Stimulated activated CD8-positive, alpha-beta memory T cell treated with anti-CD3 and anti-CD28 coated beads, Interleukin-15, amount 100 ng/mL, for 24 hours (primary cell): ENCODE results near the gene PCDH12.

ENCODE experiments used
- DNase-seq: peaks from one replicate; pipeline ENCODE4 v3.0.0-alpha.2; 2020; ENCODE audit warnings: low read depth

The PCDH12 gene

DNA sequence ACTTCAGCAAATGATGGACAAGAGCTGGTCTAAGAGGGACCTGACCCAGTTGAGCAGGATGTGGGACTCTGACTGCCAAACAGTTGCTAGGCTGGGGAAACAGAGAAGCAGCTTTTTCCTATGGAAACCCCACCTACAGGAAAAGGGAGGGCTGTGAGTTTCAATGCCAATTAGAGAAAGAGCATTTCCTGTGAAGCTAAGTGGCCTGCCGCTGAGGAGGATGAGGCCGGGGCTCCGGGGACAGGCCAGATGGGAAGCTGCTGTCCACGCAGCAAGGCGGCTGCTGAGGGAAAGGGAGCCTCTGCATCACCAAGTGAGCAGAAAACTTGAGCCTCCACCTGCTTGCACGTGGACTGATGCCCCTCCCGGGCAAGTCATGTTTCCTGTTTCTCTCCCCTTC is at the start of gene PCDH12:
TSS of gene PCDH12 (minus strand) at position 90 of the 400 bp plus-strand sequence. CDS start 351 bp downstream, outside the sequence.
- no peak for DNase-seq

DNA sequence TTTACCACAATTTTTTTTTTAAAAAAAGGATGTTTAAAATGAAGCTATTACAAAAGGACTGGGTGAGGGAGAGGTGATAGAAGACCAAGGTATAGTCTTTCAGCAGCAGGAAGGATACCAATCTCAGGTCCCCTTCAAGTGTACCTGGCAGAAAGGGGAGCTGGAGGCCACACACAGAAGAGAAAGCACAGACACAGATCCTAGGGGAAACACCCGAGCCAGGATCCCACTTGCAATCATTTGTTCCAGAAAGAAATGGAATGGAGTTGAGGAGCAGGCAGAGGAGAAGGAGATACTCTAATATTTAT is 49.2 kb upstream of the PCDH12 start:
- no peak for DNase-seq

DNA sequence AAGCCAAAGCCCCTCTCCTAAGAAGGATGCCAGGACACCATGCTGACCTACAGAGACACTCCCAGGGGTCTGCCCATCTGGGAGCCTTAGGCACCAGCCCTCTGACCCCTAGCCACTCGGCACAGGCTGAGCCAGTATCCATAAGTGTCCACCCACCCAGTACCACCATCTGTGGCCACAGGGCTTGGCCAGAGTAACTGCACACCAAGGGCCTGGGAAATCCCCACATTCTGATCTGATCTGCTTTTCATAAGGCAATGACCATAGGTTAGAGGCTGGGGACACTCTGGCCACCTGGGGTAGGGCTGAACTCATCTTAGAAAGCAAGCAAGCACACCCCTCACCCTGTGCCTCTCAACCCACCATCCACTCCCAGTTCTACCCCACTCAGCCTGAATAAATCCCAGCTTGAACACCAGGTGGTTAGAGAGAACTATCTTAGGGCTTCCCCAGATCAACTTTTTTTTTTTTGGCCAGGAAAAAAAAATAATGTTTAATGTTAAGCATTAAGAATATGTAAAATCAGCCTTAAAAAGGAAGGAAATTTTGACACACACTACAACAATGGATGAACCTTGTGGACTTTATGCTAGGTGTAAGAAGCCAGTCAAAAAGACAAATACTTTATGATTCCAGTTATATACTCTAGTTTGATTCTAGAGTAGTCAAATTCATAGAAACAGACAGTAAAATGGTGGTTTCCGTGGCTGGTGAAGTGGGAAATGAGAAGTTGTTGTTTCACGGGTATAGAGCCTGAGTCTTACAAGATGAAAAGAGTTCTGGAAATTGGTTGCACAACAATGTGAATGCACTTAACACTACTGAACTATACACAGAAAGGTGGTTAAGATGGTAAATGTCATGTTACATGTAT is 48.6 kb upstream of the PCDH12 start:
- DNase-seq = no peak

DNA sequence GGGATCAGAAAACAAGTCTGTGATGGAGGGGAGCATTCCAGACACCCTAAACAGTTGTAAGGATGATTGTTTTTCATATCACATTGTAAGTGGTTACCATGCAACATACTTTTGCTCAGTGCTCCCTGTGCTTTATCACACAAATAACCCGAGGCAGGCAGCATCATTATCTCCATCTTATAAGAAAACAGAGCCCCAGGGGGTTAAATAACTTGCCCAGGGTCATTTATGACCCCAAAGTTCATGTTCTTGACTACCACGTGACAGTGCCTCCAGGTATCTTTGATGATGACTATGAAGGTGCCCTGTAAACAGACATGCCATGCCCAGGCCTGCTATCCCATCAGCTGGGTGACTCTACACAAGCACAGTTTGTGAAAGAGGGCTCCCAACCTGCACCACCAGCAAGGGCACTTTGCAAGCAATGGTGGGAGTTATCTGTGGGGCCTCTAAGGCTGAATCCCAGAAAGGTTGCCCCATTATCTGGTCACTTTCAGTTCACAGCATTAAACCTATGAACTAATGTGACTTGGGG is 45.3 kb upstream of the PCDH12 start:
- no peak for DNase-seq

DNA sequence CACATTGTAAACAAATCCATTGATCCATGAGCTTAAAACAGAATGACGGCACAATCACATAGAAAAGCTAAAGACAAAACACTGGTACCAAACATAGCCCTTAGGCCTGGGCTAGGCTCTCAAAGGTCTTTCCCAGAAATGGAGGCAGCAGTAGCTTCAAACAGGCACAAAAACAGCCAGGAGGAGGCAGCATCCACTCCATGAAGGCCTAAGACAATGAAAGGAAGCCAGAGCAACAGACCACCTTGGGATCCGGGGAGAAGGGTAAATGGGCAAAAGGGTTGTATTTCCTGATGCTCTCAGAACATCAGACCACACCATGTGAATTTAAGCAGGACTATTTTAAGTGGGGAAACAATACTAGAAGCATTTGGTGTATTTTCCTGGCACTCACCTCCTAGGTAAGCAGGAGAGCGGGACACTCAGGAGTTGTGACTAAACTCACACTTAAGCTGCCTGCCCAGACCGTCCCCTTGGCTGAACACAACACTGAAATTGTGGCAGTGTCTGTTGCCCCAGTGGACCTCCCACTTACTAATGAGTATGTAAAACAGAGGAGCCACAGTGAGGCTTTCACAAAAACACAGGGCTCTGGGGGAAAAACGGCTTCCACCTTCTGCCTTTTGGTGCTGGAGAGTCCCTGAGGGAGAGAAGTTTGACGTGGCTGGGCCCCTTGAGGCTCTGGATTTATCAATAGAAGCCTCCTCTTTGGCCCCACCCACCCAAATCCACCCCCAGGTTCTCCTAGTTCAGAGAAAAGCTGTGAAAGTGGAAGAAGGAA is 42.9 kb upstream of the PCDH12 start:
- no peak for DNase-seq

DNA sequence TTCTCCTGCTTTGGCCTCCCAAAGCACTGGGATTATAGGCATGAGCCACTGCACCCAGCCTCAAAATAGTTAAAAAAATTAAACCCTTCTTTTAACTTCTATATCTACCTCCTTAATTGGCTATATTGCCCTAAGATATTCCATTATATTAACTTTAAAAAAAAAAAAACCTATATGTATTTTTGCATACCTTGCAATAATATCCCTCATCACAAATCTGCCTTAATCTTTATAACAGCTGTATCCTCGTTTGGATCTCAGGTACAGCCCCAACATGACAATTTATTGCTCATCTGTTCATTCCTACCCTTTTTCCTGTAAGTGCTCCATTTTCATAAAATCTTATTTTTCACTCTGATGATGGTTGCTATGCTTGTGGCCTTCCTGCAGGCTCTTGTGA is 42.2 kb upstream of the PCDH12 start:
- no peak for DNase-seq

DNA sequence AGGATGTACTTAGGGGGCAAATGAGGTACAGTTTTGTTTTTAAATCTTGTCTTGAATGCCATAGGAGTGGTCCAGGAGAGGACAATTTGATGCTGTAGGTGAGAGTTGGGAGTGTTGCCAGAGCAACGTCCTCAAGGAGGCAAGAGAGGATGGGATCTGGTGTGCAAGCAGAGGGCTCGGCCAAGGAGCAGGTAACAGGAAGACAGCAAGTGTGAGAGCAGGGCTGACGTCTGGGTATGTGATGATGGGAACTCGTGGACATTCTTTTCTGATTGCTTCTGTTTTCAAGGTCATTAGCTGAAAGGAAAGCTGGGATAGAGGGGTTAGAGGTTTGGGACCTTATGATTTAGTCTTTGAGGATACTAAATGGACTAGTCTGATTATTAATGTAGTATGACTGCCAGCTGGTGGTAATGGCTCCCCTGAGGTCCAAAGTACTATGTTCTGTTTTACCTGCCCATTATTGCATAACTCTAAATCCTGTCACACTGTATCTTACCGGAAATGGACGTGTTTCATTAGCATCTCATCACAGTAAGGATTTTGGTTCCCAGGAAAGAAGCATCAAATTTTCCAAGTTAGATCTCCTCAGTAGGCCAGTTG is 39.5 kb upstream of the PCDH12 start:
- no peak for DNase-seq

DNA sequence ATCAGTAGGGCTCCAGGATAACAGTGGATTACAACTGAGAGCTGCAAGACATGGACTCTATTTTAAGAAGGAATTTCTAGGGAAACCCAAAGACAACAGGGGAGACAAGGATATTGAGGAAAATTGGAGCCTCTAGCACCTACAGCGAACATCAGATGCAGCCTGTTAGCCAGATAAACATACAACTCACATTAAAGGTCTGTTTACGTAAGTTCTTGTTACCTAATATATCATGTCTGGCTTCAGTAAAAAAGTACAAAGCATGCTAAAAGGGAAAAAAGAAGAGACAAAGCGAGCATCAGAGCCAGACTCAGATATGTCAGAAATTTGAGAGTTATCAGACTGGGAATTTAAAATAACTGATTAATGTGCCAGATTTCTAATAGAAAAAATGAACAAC is 37.7 kb upstream of the PCDH12 start:
- no peak for DNase-seq

DNA sequence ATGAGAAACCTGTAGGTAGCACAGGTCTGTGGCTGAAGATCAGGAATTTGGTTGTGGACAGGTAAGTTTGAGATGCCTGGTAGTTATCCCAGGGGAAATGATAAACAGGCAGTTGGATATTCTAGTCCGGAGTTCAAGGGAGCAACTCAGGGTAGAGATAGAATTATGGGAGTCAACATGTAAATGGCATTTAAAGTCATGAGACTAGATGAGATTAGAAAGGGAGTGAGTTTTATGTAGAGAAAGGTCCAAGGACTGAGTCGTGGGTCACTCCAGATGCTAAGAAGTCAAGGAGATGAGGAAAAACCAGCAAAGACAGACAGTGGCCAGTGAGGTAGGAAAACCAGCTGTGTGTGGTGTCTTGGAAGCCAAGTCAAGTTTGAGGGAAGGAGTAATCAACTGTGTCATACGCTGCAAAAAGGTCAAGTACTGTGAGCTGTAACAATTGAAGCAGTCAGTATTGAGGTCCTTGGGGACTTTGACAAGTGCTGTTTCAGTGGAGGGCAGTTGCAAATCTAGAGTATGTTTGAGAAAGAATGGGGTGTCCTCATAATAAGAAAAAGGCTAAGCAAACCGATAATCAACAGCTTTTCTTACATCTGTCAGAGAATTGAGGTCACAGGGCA is 36.6 kb upstream of the PCDH12 start:
- no peak for DNase-seq

DNA sequence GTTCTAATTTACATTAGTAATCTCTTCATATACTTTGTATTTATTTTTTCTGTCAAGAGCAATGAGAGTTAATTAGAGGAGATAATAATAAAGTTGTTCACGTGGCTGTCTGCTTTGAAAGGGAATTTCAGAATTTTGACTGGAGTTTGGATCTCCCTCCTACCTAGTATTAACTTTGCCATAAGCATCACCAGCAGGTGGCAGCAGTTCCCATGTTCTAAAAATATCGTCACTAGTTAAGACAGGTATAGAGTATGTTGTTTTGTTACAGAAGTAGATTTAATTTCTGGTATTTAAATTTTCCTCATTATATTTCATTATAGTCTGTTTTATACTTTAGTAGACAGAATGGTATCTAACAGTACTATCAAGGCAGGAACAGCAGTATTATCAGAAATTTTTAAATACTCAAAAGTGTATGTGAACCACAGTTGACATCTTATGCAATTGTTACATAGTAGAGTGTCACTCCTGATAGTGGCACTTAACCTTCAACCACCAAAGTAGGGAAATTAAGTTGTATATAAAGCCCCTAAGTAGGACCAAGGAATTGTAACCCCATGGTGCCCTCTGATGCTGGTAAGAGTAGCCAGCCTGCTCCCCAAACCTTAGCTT is 34.5 kb upstream of the PCDH12 start:
- DNase-seq = peak; percentile 50

DNA sequence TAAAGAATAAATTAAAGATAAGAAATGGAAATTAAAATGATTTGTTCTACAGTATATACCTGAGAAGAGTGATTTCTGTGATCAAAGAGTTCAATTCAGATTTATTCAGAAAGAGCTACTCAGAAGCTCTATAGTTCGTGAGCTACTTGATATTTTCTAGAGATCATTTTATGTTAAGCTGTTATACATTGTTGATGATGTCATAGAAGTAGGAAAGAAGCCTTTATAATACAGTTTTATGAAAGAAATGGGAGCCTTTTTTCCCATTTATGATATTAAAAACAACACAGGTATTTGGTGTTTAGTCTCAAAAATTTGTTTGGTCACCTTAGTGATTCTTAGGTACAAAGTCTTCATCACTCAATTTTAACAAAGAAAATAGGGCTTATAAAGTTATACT is 31.7 kb upstream of the PCDH12 start:
- DNase-seq = no peak

DNA sequence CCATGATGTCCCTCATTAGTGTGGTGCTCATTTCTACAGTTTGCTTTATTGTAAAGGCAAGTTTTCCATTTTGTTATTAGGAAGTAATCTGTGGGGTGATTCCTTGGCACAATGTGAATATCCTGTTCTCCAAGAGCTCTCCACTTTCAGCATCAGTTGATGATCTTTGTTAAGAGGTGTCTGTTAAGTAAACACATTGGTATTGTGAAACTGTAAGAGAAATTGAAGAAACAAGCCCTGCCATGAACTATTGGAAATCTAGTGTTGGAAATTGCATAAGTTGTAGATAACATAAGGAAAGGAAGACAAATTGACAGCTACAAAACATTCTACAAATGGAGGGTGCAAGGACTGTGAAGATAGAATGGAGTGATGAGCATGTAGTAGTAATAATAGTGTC is 28.1 kb upstream of the PCDH12 start:
- no peak for DNase-seq

DNA sequence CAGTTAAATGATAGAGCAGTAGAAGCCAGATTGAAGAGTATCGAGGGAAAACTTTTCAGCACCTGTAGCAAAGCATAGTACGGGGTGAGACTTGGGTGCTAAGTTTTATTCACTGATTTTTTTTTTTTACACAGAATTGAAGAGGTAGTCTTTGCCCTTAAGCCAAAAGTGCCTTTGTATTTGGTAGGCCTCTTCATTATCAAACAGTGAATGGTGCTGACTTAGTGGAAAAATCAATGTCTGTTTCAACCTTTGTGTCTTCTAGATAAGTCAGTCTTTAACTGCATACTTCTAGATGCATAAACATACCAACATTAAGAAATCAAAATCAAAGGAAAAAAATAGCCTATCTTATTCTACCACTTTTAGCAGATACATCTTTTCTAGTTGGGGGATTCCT is 24.6 kb upstream of the PCDH12 start:
- no peak for DNase-seq

DNA sequence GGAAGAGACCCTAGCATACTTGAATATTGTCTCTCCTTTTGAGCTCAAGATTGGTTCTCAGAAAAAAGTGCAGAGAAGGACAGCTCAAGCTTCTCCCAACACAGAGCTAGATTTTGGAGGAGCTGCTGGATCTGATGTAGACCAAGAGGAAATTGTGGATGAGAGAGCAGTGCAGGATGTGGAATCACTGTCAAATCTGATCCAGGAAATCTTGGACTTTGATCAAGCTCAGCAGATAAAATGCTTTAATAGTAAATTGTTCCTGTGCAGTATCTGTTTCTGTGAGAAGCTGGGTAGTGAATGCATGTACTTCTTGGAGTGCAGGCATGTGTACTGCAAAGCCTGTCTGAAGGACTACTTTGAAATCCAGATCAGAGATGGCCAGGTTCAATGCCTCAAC is 20.4 kb upstream of the PCDH12 start:
- no peak for DNase-seq

DNA sequence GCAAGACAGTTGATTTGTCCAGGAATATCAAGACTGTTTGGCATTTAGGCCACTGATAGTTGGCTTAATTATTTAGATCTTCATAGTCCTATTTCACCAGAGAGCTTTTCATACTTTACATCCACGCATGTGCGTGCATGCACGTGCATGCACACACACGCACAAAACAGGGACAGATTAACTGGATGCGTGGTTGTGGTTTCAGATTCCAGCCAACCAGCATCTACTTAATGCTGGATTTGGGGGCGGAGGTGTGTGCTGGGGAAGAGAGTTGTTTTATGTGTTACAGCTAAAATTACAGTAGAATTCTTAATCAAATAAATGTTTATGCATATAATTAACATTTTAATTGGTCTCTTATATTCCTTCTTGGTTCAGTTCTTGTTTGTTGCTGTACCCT is 18.2 kb upstream of the PCDH12 start:
- DNase-seq = no peak

DNA sequence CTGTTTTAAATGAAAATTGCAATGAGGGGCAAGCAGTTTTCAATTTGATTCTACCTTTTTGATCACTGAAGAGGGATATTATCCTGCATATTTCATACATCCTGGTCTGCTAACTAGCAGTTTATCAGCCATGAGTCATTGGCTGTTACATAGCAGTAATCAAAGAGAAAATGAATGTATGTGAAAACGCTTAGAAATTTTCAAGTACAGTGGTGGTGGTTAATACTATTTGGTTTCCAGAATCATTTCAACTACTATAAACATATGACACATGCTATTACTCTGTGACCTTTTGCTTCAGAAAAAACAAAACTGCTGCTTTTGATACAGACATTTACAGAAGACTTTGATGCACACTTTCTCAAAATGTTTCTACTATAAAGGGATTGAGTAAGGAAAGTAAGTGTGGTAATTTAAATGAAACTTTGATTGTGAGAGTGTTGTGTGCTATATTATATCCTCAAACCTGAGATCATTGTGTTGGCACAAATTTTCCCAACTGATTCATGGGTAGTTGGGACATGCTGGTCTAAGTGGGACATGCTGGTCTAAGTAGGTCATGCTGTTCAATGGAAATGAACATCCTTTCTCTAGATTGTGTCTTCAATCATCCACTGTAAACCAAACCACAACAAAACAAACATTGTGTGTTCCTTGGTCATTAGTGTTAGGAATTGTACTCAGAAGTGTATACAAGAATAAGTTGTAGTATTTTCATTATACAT is 16.0 kb upstream of the PCDH12 start:
- no peak for DNase-seq

DNA sequence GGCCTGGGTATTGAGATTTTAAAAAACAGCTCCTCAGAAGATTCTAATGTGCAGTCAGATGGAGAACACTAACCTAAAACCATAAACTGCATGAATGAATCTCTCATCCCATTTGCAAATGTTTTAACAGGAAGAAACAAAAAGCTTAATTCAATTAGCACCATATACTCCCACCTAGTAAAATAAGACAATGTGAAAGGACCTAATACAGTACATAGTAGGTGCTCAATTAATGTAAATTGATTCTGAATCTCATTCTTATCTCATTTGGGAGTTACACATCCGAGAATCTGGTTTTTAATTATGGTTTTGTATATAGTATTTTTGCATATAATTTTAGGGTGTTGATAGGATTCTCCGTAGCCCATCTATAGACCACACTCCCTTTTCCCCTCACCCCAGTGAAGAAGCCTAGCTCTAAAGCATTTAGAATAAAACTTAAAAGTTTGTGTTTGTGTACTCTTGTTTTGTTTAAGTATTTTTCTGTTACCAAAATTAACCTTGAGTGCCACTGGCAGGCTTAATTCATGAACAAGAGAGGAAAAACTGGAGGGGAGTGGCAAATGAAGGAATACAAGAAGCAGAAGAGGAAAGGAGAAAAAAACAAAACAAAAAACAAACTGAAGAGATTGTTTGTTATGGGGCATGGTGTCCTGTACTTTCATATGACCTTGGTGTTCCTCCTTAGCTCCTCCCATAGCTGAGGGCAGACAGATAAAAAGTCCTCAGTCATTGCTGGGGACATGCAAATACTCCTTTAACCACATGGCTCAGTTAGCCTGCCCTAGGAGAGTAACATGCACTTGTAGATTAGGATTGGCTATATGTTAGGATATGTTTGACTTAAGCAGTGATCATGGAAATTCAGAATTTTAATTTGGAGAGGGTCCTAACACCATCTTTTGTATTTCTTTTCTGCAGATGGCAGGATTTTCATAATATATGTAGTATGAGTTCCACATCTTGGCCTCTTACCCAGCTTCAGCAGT is 12.1 kb upstream of the PCDH12 start:
- no peak for DNase-seq

DNA sequence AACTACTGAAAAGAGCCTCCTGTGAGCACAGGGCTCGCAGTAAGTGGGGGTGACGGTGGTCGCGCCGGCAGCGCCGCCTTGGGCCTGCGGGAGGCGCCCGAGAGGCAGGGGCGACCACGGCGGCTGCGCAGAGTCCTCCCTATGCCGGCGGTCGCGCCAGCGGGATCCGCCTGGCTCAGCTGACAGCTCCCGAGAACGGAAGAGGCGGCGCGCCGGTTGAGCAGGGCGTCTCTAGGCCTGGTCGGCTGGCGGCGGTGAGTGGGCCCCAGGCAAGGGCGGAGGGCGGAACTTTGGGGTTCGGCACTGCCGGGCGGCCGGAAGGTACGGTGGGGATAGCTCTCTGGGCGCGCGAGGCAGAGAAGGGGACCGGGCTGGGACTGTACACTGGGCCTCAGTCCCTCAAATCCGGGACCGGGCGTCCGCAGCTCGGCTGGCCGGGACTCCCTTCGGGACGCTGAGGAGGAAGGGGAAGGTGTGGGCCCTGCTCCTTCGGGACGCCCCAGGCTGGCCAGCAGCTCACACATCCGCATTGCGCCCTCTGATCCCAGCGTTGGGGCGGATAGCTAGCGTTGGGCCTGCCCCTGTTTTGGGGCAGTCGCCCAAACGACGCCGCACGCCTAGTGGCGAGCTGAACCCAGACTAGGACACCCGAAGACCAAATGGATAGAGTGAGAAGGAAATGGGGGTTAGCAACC is 11.1 kb upstream of the PCDH12 start, which contains the start of gene RNF14:
TSS of gene RNF14 (plus strand) at position 192 of the 695 bp plus-strand sequence. CDS start 4,484 bp downstream, outside the sequence.
- peak; percentile 86 for DNase-seq

DNA sequence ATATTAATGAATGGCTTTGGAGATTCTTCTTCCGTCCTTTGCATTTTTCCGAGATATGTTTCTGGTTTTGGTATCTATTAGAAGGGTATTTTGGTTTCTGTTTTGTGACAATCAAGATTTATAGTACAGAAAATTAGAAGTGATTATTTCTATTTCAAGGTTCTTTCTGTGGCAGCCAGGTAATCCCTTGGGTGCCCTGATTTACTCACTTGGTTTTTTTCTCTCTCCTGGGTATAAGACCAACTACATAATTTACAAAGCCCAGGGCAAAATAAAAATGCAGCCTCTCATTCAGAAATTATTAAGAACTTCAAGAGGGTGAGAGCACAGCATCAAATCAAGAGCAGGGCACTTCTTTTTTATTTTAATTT is 8.9 kb upstream of the PCDH12 start:
- DNase-seq = no peak
